C4-2B (cell line): Measurements from ENCODE around the gene SMARCB1.

Experiments used
- H3K27ac ChIP-seq: fragments of 450-650 bp; 2 replicates; pipeline ENCODE4 v1.5.1; 2017
- CTCF ChIP-seq: fragments of 450-650 bp; conservative IDR thresholded peaks from 2 replicates; pipeline ENCODE4 v1.5.1; 2017; ENCODE audit warnings: mild to moderate bottlenecking
- ZFX ChIP-seq: fragments of 450-650 bp; IDR thresholded peaks from 2 replicates; pipeline ENCODE4 v1.6.1; 2017

SMARCB1 gene

GRCh38 chr22:23753385-23753784, 33.4 kb upstream of the SMARCB1 start:
- TF ChIP-seq CTCF = no peak
- no peak for TF ChIP-seq ZFX
- no peak overlapping the region for H3K27ac ChIP-seq

DNA sequence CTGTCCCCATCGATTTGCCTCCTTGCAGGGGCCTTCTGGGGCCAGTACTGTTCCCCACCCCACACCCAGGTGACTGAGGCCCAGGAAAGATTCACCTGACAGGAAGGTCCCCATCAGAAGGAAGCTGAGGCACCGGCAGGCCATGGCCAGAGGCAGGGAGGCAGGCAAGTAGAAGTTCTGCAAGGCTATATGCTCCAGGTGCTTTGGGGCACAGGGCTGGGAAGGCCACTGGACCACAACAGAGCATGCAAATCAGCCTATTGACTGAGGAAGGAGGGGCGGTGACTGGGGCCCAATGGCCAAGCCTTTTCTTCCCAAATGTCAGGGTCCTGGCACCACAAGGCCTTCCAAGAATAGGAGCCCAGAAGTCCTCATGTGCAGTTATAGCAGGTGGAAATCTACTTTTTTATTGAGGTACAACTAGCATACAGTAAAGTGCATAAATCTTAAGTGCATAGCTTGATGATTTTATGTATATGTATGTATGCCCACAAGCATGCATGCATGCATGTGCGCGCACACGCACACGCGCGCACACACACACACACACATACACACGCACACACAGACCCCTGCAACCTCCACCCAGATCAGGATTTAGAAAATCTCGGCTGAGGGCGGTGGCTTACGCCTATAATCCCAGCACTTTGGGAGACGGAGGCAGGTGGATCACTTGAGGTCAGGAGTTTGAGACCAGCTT, 32.4 kb upstream of the SMARCB1 start, which contains the start of gene VPREB3:
TSS of gene VPREB3 (minus strand) at position 206 of the 700 bp plus-strand sequence. CDS start at position 144, 62 bp downstream.
- no peak within 1 kb of the TSS for H3K27ac ChIP-seq
- TF ChIP-seq ZFX = no peak
- no peak for TF ChIP-seq CTCF

- no peak for TF ChIP-seq CTCF
- no peak for TF ChIP-seq ZFX
- H3K27ac ChIP-seq = no peak overlapping the region
Observed at GRCh38 chr22:23754980-23755636, 31.7 kb upstream of the SMARCB1 start.

DNA sequence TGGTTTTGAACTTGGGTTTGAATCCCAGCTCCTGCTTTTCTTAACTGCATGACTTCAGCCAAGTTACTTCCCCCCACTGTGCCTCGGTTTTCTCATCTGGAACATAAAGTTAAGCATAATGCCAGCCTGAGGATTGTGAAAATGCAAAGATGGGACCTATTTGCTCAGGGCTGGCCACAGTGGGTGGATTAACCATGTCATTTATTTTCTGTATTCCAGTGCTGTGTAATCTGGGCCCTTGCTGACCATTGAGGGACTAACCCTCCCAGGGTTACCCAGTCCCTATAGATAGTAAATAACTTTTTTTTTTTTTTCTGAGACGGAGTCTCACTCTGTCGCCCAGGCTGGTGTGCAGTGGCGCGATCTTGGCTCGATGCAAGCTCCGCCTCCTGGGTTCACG, 31.1 kb upstream of the SMARCB1 start:
- no peak overlapping the region for H3K27ac ChIP-seq
- TF ChIP-seq CTCF = no peak
- TF ChIP-seq ZFX = no peak

GRCh38 chr22:23756891-23757290, 29.9 kb upstream of the SMARCB1 start:
- TF ChIP-seq CTCF (no peak), ZFX (no peak)
- H3K27ac ChIP-seq = no peak overlapping the region

GRCh38 chr22:23759566-23759965, 27.2 kb upstream of the SMARCB1 start:
- no peak overlapping the region for H3K27ac ChIP-seq
- TF ChIP-seq CTCF (no peak), ZFX (no peak)

DNA sequence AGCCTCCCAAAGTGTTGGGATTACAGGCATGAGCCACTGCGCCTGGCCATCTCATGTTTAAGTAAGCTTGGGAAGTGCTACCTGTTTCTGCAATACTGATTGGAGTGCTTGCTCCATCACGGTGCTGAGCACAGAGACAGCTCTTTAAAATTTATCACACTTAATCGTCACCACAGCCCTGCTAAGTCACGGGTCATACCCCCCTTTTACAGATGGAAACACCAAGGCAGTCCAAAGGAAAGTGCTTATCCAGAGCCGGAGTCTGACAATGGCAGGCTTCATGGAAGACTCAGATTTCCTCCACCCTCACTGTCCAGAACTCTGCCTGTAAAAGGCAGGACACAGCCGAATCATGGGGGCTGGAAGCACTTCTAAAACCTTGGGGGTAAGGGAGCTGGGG, 26.7 kb upstream of the SMARCB1 start:
- TF ChIP-seq CTCF = no peak
- no peak for TF ChIP-seq ZFX
- H3K27ac ChIP-seq = no peak overlapping the region
